Kidney capillary endothelial cell (primary cell): Measurements from ENCODE around the gene CDKAL1.
"Not testable (repeated sequence)": the region's sequence is repeated elsewhere in the genome, so short reads cannot be mapped to it uniquely, and the experiment has no call there.

ENCODE experiments used
- DNase-seq: peaks from one replicate; pipeline ENCODE4 v3.0.0-alpha.2; 2018; ENCODE audit warnings: low spot score

CDKAL1 gene

GRCh38 chr6:20594299-20594853 lies 60.1 kb downstream of the CDKAL1 start:
- not testable (repeated sequence) for DNase-seq

DNA sequence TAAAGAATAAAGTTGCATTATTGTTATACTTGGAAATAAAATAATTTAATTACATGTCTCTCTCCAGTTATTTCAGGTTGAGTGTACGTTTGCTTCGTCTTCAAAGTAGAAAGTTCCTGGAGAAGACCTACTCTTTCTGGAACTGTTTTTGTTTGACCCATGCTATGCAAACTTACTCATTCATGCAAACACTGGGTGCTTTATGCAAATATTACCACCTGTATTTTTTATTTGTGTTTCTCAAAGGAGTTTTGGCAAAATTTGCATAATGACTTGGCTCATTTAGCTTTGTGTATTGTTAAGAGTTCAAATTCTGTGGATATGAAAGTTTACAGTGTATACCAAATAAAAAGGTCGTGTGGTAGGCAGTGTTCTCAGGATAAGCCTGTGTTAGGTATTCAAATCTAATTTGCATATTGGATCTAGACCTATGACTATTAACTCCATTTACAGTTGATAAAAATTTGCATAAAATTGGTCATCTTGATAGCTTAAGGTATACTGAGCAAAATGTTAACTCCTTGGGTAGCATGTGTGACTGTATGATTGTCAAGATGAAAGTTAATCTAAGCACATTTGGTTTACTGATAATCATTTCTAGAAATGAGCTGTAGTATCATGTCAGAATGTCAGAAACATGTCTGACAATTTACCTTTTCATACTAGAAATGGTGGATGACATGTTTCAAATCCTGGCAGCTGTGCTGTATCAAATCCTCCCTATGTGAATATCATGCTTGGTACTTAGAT lies 65.2 kb downstream of the CDKAL1 start:
- DNase-seq: no peak

DNA sequence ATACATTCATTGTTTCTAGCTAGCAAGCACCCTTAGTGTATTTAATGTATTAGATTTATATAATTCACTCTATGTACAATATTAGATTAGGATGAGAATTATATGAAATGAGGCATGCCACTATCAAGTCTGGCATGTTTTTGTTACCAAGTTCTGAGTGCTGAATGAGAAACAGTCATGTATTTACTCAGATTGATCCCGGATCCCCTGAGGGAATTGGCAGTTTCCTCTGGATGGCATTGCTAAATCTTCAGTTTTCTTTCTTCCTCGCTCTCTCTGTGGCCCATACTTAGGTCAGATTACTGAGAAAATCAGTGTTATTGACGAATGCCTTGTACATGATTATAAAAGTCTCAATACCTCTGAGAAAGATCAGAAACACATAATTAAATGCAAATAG lies 66.6 kb downstream of the CDKAL1 start:
- no peak for DNase-seq

- no peak for DNase-seq
Observed at GRCh38 chr6:20604159-20604558, 69.9 kb downstream of the CDKAL1 start.

- no peak for DNase-seq
Observed at GRCh38 chr6:20605061-20605460, 70.8 kb downstream of the CDKAL1 start.

DNA sequence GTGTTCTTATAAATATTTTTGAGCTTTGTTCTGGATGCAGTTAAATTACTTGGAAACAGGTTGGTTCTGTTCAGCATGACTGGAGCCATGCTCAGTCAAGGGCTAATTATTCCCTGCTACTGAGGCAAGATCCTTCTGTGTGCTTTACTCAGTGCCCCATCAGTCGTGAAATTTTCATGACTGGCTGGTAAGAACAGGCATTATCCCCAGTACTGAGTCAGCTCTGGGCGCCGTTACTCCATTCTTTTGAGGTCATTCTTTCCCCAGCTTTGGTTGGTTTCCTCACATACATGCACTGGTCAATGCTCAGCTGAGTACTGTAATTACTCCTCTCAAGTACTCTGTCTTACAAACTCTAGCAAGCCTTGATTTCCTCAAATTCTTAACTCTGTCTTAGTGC lies 71.3 kb downstream of the CDKAL1 start:
- DNase-seq: no peak

- DNase-seq: no peak
Observed at GRCh38 chr6:20606831-20607230, 72.6 kb downstream of the CDKAL1 start.

GRCh38 chr6:20608356-20608755 lies 74.1 kb downstream of the CDKAL1 start:
- DNase-seq: no peak

- DNase-seq: no peak
Observed at GRCh38 chr6:20608905-20609304, 74.6 kb downstream of the CDKAL1 start.

DNA sequence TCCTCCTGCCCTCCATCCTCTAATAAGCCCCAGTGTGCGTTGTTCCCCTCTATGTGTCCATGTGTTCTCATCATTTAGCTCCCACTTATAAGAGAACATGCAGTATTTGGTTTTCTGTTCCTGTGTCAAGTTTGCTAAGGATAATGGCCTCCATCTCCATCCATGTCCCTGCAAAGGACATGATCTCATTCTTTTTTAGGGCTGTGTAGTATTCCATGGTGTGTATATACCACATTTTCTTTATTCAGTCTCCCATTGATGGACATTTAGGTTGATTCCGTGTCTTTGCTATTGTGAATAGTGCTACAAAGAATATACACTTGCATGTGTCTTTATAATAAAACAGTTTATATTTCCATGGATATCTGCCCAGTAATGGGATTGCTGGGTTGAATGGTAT lies 75.7 kb downstream of the CDKAL1 start:
- DNase-seq: not testable (repeated sequence)

DNA sequence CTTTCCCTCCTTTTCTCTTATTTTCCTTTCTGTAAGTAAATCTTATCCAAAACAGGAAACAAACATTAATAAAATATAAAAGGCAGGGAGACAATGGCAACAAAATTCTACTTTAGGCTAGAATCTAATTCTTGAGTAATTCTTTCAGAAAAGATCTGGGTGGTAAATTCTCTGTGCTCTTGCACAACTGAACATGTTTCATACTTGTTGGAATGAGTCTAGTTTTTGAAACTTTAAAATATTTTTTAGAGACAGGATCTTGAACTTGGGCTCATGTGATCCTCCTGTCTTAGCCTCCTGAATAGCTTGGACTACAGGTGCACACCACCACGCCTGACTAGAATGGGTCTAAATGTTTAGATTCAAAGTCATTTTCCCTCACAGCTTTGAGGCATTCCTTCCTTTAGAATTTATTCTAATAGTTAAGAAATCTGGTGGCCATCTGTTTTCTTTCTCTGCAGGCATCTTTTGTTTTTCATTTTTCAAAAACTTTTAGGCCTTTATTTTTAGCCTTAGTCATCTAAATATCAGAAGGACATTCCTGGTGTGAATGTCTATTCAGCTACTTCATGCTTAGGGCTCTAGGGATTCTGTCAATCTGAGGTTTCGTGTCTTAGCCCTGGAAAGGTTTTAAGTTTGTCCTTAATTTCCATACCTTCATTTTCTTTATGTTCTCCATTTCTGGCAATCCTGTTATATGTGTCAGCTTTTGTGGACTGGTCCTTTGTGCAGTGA lies 76.5 kb downstream of the CDKAL1 start:
- no peak for DNase-seq

GRCh38 chr6:20617537-20617936 lies 83.3 kb downstream of the CDKAL1 start:
- not testable (repeated sequence) for DNase-seq

GRCh38 chr6:20620043-20620442 lies 85.8 kb downstream of the CDKAL1 start:
- DNase-seq: no peak

- DNase-seq: no peak
Observed at GRCh38 chr6:20623761-20624160, 89.5 kb downstream of the CDKAL1 start.

GRCh38 chr6:20626165-20626564 lies 91.9 kb downstream of the CDKAL1 start:
- DNase-seq: no peak

DNA sequence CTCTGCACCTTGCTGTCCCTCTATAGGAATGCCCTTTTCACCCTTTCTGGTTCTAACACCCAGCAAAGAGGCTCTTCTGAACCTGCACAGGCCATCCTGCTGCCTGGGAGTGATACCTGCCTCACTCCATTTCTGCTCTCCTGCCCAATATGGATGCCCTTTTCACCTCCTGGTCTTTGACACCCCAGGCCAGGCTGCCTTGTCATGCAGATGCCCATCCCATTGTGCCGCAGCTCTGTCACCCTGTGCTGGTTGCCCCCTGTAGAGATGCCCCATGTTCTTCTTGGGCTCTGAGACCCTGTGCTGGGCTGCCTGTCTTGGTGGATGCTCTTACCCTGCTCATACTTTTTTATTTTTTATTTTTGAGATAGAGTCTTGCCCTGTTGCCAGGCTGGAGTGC lies 95.3 kb downstream of the CDKAL1 start:
- DNase-seq: no peak

GRCh38 chr6:20630136-20630535 lies 95.9 kb downstream of the CDKAL1 start:
- DNase-seq: no peak

DNA sequence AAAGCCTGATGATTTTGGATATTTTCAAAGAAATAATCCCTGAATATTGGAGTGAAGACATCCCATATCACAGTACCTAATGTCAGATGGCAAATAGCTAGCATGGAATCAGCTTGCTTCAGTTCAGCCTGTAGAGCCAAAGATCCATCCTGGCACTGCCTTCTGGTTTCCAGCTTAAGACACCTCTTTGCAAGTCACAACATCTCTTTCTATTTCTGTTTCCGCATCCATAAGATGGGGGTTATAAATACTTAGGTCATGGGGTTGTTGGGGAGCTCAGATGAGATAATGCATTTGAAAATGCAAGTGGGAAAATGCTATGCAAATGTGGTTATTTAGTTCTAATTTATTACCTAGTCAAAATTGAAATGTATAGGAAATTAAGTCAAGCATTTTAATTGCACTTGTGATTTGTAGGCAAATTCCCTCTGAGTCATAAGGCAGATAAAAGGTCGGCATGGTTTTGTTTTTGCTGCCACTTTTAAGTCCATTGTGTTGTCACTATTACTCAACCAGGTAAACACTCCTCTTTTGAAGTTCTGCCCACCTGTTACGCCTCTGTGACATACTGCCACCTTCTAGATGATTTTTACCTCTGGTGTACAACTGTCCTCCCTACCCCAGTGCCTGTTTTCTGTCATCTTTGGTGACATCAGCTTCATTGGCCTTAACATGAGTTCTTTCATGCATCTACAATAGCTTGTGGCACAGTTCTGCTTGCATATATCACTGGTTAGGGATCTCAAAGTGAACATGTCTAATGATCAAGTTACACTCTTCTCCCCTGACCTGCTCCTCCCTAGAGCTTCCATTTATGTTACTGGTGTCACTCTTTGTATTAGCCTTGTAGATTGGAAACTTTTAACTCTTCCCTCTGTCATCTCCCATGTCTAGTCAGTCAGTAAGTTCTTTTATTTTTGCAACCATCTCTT lies 96.6 kb downstream of the CDKAL1 start:
- DNase-seq: no peak

- no peak for DNase-seq
Observed at GRCh38 chr6:20631549-20631924, 97.3 kb downstream of the CDKAL1 start.

- no peak for DNase-seq
Observed at GRCh38 chr6:20632696-20633095, 98.4 kb downstream of the CDKAL1 start.

GRCh38 chr6:20633566-20634340 lies 99.5 kb downstream of the CDKAL1 start:
- no peak for DNase-seq
